ENCODE data around the gene CAMK1. TPM values are rescaled to one million over a fixed set of nuclear protein-coding genes. Genes with fewer than 3 reads are reported as not detected.

CAMK1 gene
- total and polyA plus RNA-seq, 9 of the 15 experiments (the other 6 are each of a cell fraction or from before 2014, with no cell fraction given): 0.23 to 10.7 (median 6.0) TPM

DNA sequence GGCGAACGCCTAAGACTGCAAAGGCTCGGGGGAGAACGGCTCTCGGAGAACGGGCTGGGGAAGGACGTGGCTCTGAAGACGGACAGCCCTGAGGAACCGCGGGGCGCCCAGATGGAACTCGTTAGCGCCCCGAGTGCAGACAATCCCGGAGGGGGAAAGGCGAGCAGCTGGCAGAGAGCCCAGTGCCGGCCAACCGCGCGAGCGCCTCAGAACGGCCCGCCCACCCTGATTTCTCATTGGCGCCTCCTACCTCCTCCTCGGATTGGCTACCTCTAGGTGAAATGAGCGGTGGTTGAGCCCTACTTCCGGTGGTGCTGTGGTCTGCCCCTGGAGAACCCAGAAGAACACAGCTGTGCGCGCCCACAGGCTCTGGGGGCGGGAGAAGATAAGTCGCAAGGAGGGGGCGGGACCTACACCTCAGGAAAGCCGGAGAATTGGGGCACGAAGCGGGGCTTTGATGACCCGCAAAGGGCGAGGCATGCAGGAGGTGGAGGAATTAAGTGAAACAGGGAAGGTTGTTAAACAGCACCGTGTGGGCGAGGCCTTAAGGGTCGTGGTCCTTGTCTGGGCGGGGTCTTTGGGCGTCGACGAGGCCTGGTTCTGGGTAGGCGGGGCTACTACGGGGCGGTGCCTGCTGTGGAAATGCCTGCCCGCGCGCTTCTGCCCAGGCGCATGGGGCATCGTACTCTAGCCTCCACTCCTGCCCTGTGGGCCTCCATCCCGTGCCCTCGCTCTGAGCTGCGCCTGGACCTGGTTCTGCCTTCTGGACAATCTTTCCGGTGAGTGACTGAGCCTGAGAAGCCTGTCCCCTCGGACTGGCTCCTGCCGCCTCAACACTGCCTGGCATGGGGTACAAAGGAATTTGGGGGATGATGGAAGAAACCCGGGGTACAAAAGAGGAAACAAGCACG is 19.8 kb downstream of the CAMK1 start, which contains the start of gene OGG1 (continued):
- TF ChIP-seq, protein P1, sequence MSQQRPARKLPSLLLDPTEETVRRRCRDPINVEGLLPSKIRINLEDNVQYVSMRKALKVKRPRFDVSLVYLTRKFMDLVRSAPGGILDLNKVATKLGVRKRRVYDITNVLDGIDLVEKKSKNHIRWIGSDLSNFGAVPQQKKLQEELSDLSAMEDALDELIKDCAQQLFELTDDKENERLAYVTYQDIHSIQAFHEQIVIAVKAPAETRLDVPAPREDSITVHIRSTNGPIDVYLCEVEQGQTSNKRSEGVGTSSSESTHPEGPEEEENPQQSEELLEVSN (IDR thresholded peaks at IDR 0.05; ENCODE audit: borderline replicate concordance in 1 of 2, extremely low read depth in 1 of 2, insufficient read depth in 1 of 2, insufficient read length in 1 of 2, low read depth in 1 of 2, low read length in 1 of 2, poor library complexity in 1 of 2, severe bottlenecking in 1 of 2): peak; percentile 53 to 80
- TF ChIP-seq, protein P2, sequence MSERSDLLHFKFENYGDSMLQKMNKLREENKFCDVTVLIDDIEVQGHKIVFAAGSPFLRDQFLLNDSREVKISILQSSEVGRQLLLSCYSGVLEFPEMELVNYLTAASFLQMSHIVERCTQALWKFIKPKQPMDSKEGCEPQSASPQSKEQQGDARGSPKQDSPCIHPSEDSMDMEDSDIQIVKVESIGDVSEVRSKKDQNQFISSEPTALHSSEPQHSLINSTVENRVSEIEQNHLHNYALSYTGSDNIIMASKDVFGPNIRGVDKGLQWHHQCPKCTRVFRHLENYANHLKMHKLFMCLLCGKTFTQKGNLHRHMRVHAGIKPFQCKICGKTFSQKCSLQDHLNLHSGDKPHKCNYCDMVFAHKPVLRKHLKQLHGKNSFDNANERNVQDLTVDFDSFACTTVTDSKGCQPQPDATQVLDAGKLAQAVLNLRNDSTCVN (CRISPR knock-in tag; IDR thresholded peaks at IDR 0.05): 0 out of 2 replicates have a peak, but pooled peaks have one; percentile 11
- TF ChIP-seq, protein P3, sequence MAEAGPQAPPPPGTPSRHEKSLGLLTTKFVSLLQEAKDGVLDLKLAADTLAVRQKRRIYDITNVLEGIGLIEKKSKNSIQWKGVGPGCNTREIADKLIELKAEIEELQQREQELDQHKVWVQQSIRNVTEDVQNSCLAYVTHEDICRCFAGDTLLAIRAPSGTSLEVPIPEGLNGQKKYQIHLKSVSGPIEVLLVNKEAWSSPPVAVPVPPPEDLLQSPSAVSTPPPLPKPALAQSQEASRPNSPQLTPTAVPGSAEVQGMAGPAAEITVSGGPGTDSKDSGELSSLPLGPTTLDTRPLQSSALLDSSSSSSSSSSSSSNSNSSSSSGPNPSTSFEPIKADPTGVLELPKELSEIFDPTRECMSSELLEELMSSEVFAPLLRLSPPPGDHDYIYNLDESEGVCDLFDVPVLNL (CRISPR knock-in tag; IDR thresholded peaks at IDR 0.05; ENCODE audit: low read depth): 0 out of 2 replicates have a peak, but pooled peaks have one; percentile 9
- TF ChIP-seq, protein P4, sequence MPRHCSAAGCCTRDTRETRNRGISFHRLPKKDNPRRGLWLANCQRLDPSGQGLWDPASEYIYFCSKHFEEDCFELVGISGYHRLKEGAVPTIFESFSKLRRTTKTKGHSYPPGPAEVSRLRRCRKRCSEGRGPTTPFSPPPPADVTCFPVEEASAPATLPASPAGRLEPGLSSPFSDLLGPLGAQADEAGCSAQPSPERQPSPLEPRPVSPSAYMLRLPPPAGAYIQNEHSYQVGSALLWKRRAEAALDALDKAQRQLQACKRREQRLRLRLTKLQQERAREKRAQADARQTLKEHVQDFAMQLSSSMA (CRISPR knock-in tag; IDR thresholded peaks at IDR 0.05): 0 out of 2 replicates have a peak, but pooled peaks have one; percentile 43
- no peak for TF ChIP-seq ZNF347 (CRISPR knock-in tag; IDR thresholded peaks at IDR 0.05; ENCODE audit: low read depth)
- TF ChIP-seq, protein P5, sequence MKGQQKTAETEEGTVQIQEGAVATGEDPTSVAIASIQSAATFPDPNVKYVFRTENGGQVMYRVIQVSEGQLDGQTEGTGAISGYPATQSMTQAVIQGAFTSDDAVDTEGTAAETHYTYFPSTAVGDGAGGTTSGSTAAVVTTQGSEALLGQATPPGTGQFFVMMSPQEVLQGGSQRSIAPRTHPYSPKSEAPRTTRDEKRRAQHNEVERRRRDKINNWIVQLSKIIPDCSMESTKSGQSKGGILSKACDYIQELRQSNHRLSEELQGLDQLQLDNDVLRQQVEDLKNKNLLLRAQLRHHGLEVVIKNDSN (CRISPR knock-in tag; IDR thresholded peaks at IDR 0.05): no peak
- TF ChIP-seq FOXA3 (CRISPR knock-in tag; conservative IDR thresholded peaks at IDR 0.05 in 1 of 2, IDR thresholded peaks at IDR 0.05 in 1 of 2): no peak
- TF ChIP-seq POLR2A (conservative IDR thresholded peaks at IDR 0.05): peak; percentile 87
- TF ChIP-seq, protein P6, sequence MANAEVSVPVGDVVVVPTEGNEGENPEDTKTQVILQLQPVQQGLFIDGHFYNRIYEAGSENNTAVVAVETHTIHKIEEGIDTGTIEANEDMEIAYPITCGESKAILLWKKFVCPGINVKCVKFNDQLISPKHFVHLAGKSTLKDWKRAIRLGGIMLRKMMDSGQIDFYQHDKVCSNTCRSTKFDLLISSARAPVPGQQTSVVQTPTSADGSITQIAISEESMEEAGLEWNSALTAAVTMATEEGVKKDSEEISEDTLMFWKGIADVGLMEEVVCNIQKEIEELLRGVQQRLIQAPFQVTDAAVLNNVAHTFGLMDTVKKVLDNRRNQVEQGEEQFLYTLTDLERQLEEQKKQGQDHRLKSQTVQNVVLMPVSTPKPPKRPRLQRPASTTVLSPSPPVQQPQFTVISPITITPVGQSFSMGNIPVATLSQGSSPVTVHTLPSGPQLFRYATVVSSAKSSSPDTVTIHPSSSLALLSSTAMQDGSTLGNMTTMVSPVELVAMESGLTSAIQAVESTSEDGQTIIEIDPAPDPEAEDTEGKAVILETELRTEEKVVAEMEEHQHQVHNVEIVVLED (CRISPR knock-in tag; IDR thresholded peaks at IDR 0.05): no peak
- no peak for TF ChIP-seq FUS (optimal IDR thresholded peaks at IDR 0.05; ENCODE audit: low read depth, low read length)
- no peak for TF ChIP-seq NCOA4 (IDR thresholded peaks at IDR 0.05; ENCODE audit: partially characterized antibody)
- peak; percentile 36 for TF ChIP-seq SETDB1 (IDR thresholded peaks at IDR 0.05; ENCODE audit: low read length)
- no peak for TF ChIP-seq ETS2 (tag; IDR thresholded peaks at IDR 0.05; ENCODE audit: borderline replicate concordance, poor library complexity, severe bottlenecking)
- TF ChIP-seq TCF7L2 (IDR thresholded peaks at IDR 0.05; ENCODE audit: low read depth, low read length): peak; percentile 65; the same call in 1 of the 2 replicates
- TF ChIP-seq, protein P7, sequence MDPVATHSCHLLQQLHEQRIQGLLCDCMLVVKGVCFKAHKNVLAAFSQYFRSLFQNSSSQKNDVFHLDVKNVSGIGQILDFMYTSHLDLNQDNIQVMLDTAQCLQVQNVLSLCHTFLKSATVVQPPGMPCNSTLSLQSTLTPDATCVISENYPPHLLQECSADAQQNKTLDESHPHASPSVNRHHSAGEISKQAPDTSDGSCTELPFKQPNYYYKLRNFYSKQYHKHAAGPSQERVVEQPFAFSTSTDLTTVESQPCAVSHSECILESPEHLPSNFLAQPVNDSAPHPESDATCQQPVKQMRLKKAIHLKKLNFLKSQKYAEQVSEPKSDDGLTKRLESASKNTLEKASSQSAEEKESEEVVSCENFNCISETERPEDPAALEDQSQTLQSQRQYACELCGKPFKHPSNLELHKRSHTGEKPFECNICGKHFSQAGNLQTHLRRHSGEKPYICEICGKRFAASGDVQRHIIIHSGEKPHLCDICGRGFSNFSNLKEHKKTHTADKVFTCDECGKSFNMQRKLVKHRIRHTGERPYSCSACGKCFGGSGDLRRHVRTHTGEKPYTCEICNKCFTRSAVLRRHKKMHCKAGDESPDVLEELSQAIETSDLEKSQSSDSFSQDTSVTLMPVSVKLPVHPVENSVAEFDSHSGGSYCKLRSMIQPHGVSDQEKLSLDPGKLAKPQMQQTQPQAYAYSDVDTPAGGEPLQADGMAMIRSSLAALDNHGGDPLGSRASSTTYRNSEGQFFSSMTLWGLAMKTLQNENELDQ (CRISPR knock-in tag; IDR thresholded peaks at IDR 0.05; ENCODE audit: borderline replicate concordance): 0 out of 2 replicates have a peak, but pooled peaks have one; percentile 32
